Activated CD8-positive, alpha-beta memory T cell treated with anti-CD3 and anti-CD28 coated beads for 36 hours (primary cell): ENCODE data around the gene DRC3. TPM values are rescaled to one million over a fixed set of nuclear protein-coding genes. Genes with fewer than 3 reads are reported as not detected.

Experiments used
- CTCF ChIA-PET: fragments of 350-600 bp; sonication (Branson Sonifier 250); formaldehyde crosslinking; loops from one replicate; lab custom pipeline; 2021; ENCODE audit warnings: antibody characterized with exemption; lab: Charles Lee
- POLR2A ChIA-PET: fragments of 350-600 bp; sonication (Branson Sonifier 250); formaldehyde crosslinking; loops from one replicate; lab custom pipeline; 2021; ENCODE audit warnings: antibody characterized with exemption; lab: Charles Lee
- total RNA-seq, 2 experiments: library from RNA; stranded (reverse); gene quantifications; one replicate each; pipeline ENCODE4 v1.2.3, GENCODE V29; 2021

The DRC3 gene
- total RNA-seq, 2 experiments from 2014 or later, result 0.48 to 0.55 TPM

- POLR2A ChIA-PET, result no interaction called here
These were observed 32.2 kb downstream of the DRC3 start for GRCh38 chr17:18004884-18005305.

GRCh38 chr17:18005496-18005895 is 32.8 kb downstream of the DRC3 start:
- ChIA-PET CTCF (interaction anchor here (0.7 kb wide), 1 partner anchor 311 kb away, joined by 3 read pairs; no protein-coding TSS in a partner anchor), POLR2A (no interaction called here)

More at GRCh38 chr17:18004884-18005305, 32.2 kb downstream of the DRC3 start:
- CTCF ChIA-PET, result no interaction called here

- CTCF ChIA-PET, result no interaction called here
- POLR2A ChIA-PET, result no interaction called here
These were observed 34.0 kb downstream of the DRC3 start for GRCh38 chr17:18006495-18007239.

GRCh38 chr17:18008496-18009268 is 36.0 kb downstream of the DRC3 start:
- ChIA-PET CTCF (interaction anchor here (0.6 kb wide), 1 partner anchor 21 kb away, joined by 3 read pairs; no protein-coding TSS in a partner anchor), POLR2A (no interaction called here)

GRCh38 chr17:18009609-18010420 is 37.2 kb downstream of the DRC3 start:
- ChIA-PET POLR2A (no interaction called here), CTCF (no interaction called here)

GRCh38 chr17:18011286-18011685 is 38.6 kb downstream of the DRC3 start:
- ChIA-PET CTCF (no interaction called here), POLR2A (no interaction called here)

GRCh38 chr17:18014006-18014405 is 41.3 kb downstream of the DRC3 start:
- POLR2A ChIA-PET, result no interaction called here
- CTCF ChIA-PET, result interaction anchor here (2.4 kb wide), 1 partner anchor 19 kb away, joined by 7 read pairs; no protein-coding TSS in a partner anchor

GRCh38 chr17:18015593-18015992 is 42.9 kb downstream of the DRC3 start:
- ChIA-PET POLR2A (no interaction called here), CTCF (interaction anchor here (2.4 kb wide), 1 partner anchor 18 kb away, joined by 7 read pairs; no protein-coding TSS in a partner anchor)

GRCh38 chr17:18016426-18016825 is 43.8 kb downstream of the DRC3 start:
- CTCF ChIA-PET, result interaction anchor here (0.6 to 2.4 kb wide), 2 partner anchors 17 to 42 kb away, joined by 3 to 7 read pairs; no protein-coding TSS in a partner anchor
- POLR2A ChIA-PET, result no interaction called here

- ChIA-PET POLR2A (no interaction called here), CTCF (interaction anchor here (0.8 kb wide), 1 partner anchor 12 kb away, joined by 3 read pairs; no protein-coding TSS in a partner anchor)
These were observed 45.3 kb downstream of the DRC3 start for GRCh38 chr17:18017958-18018357.

GRCh38 chr17:18018411-18018921 is 45.8 kb downstream of the DRC3 start:
- ChIA-PET POLR2A (no interaction called here), CTCF (no interaction called here)

GRCh38 chr17:18019838-18020154 is 47.1 kb downstream of the DRC3 start:
- POLR2A ChIA-PET, result no interaction called here
- CTCF ChIA-PET, result no interaction called here

GRCh38 chr17:18020971-18021370 is 48.3 kb downstream of the DRC3 start:
- ChIA-PET POLR2A (no interaction called here), CTCF (interaction anchor here (0.7 kb wide), 1 partner anchor 46 kb away, joined by 3 read pairs; no protein-coding TSS in a partner anchor)

- POLR2A ChIA-PET, result no interaction called here
- CTCF ChIA-PET, result interaction anchor here (1.2 kb wide), 1 partner anchor 13 kb away, joined by 3 read pairs; no protein-coding TSS in a partner anchor
These were observed 48.7 kb downstream of the DRC3 start for GRCh38 chr17:18021372-18021771.

GRCh38 chr17:18025241-18025944 is 52.7 kb downstream of the DRC3 start:
- ChIA-PET POLR2A (interaction anchor here (1.3 kb wide), 1 partner anchor 67 kb away, joined by 4 read pairs; no protein-coding TSS in a partner anchor), CTCF (interaction anchor here (0.9 to 1.3 kb wide), 2 partner anchors 12 to 40 kb away, joined by 3 to 4 read pairs; no protein-coding TSS in a partner anchor)

- CTCF ChIA-PET, result interaction anchor here (0.9 to 1.6 kb wide), 4 partner anchors 12 to 107 kb away, joined by 3 to 4 read pairs (median 4); no protein-coding TSS in a partner anchor
- POLR2A ChIA-PET, result interaction anchor here (1.3 kb wide), 1 partner anchor 68 kb away, joined by 4 read pairs; no protein-coding TSS in a partner anchor
These were observed 53.5 kb downstream of the DRC3 start for GRCh38 chr17:18025945-18026776.

- ChIA-PET POLR2A (no interaction called here), CTCF (interaction anchor here (0.6 to 1.6 kb wide), 3 partner anchors 11 to 871 kb away, joined by 3 to 4 read pairs (median 4); no protein-coding TSS in a partner anchor)
These were observed 54.6 kb downstream of the DRC3 start for GRCh38 chr17:18027280-18027679.
